Measurements from ENCODE around the gene RPS19BP1. TPM values are rescaled to one million over a fixed set of nuclear protein-coding genes. Genes with fewer than 3 reads are reported as not detected.
"Not testable (repeated sequence)": the region's sequence is repeated elsewhere in the genome, so short reads cannot be mapped to it uniquely, and the experiment has no call there.

Gene RPS19BP1
- total RNA-seq, 2 donors from 2014 or later, result 42.6 to 47.3 TPM

- H3K9me3 ChIP-seq (ENCODE audit: control insufficient read depth, low read length, poor library complexity, severe bottlenecking), result no peaks in the 10 kb centered on the region
- Mint-ChIP-seq H3K36me3 (ENCODE audit: low read depth) (peaks cover 17% of the 10 kb centered on the region), H3K4me1 (peaks cover 23% of the 10 kb centered on the region), H3K4me3 (no peak overlapping the region), H3K27ac (peak overlapping the region; percentile 73), H3K27me3 (no peaks in the 10 kb centered on the region)
- DNase-seq (no peak), ATAC-seq (no peak)
Measured at GRCh38 chr22:39510529-39511149, 21.9 kb downstream of the RPS19BP1 start.

- ATAC-seq (no peak), DNase-seq (no peak)
- no peak overlapping the region for H3K4me3 Mint-ChIP-seq
- H3K27me3 Mint-ChIP-seq, result no peaks in the 10 kb centered on the region
- peaks cover 31% of the 10 kb centered on the region for H3K4me1 Mint-ChIP-seq
- H3K27ac Mint-ChIP-seq, result peak overlapping the region; percentile 71
- H3K36me3 Mint-ChIP-seq (ENCODE audit: low read depth), result peaks cover 13% of the 10 kb centered on the region
- no peaks in the 10 kb centered on the region for H3K9me3 ChIP-seq (ENCODE audit: control insufficient read depth, low read length, poor library complexity, severe bottlenecking)
Measured at GRCh38 chr22:39508393-39508792, 24.2 kb downstream of the RPS19BP1 start.

- ATAC-seq; H3K27me3 Mint-ChIP-seq; H3K9me3 ChIP-seq (ENCODE audit: control insufficient read depth, low read length, poor library complexity, severe bottlenecking); H3K4me3 Mint-ChIP-seq; DNase-seq; H3K27ac Mint-ChIP-seq: not testable (repeated sequence)
- peaks cover 35% of the 10 kb centered on the region for H3K4me1 Mint-ChIP-seq
- H3K36me3 Mint-ChIP-seq (ENCODE audit: low read depth), result peaks cover 15% of the 10 kb centered on the region
Measured at GRCh38 chr22:39507021-39507420, 25.5 kb downstream of the RPS19BP1 start.

- Mint-ChIP-seq H3K4me1 (peaks cover 43% of the 10 kb centered on the region), H3K27me3 (no peaks in the 10 kb centered on the region), H3K4me3 (peak overlapping the region; percentile 97), H3K36me3 (ENCODE audit: low read depth) (peaks cover 12% of the 10 kb centered on the region), H3K27ac (peak overlapping the region; percentile 94)
- ATAC-seq (no peak), DNase-seq (no peak)
- no peaks in the 10 kb centered on the region for H3K9me3 ChIP-seq (ENCODE audit: control insufficient read depth, low read length, poor library complexity, severe bottlenecking)
Measured at GRCh38 chr22:39504071-39504470, 28.5 kb downstream of the RPS19BP1 start.

- no peaks in the 10 kb centered on the region for H3K27me3 Mint-ChIP-seq
- no peaks in the 10 kb centered on the region for H3K9me3 ChIP-seq (ENCODE audit: control insufficient read depth, low read length, poor library complexity, severe bottlenecking)
- DNase-seq, result no peak
- H3K36me3 Mint-ChIP-seq (ENCODE audit: low read depth), result peaks cover 11% of the 10 kb centered on the region
- H3K4me3 Mint-ChIP-seq, result peak overlapping the region; percentile 97
- ATAC-seq, result no peak
- peak overlapping the region; percentile 94 for H3K27ac Mint-ChIP-seq
- H3K4me1 Mint-ChIP-seq, result peaks cover 42% of the 10 kb centered on the region
Measured at GRCh38 chr22:39503630-39504029, 28.9 kb downstream of the RPS19BP1 start.

- H3K9me3 ChIP-seq (ENCODE audit: control insufficient read depth, low read length, poor library complexity, severe bottlenecking), result no peaks in the 10 kb centered on the region
- Mint-ChIP-seq H3K4me3 (peak overlapping the region; percentile 97), H3K27me3 (no peaks in the 10 kb centered on the region), H3K36me3 (ENCODE audit: low read depth) (peaks cover 8% of the 10 kb centered on the region), H3K4me1 (peaks cover 36% of the 10 kb centered on the region), H3K27ac (peak overlapping the region; percentile 94)
- no peak for ATAC-seq
- no peak for DNase-seq
Measured at GRCh38 chr22:39502789-39503409, 29.6 kb downstream of the RPS19BP1 start.

GRCh38 chr22:39502109-39502788 is 30.3 kb downstream of the RPS19BP1 start, which contains the start of gene MIEF1:
Gene MIEF1, plus strand, starts transcription at chr22:39502290. Its CDS starts 9,005 bp downstream, at chr22:39511295.
- peak; percentile 74 to 80 (median 78) for DNase-seq
- no peaks in the 10 kb centered on the region for H3K27me3 Mint-ChIP-seq
- H3K9me3 ChIP-seq (ENCODE audit: control insufficient read depth, low read length, poor library complexity, severe bottlenecking), result no peaks in the 10 kb centered on the region
- peak within 1 kb of the TSS; percentile 94 for H3K27ac Mint-ChIP-seq
- peaks cover 36% of the 10 kb centered on the region for H3K4me1 Mint-ChIP-seq
- peak; percentile 96 for ATAC-seq
- peaks cover 8% of the 10 kb centered on the region for H3K36me3 Mint-ChIP-seq (ENCODE audit: low read depth)
- H3K4me3 Mint-ChIP-seq, result peak within 1 kb of the TSS; percentile 97

- H3K4me3 Mint-ChIP-seq, result peak overlapping the region; percentile 97
- no peaks in the 10 kb centered on the region for H3K27me3 Mint-ChIP-seq
- ATAC-seq (no peak), DNase-seq (no peak)
- H3K36me3 Mint-ChIP-seq (ENCODE audit: low read depth), result peaks cover 7% of the 10 kb centered on the region
- peak overlapping the region; percentile 94 for H3K27ac Mint-ChIP-seq
- H3K9me3 ChIP-seq (ENCODE audit: control insufficient read depth, low read length, poor library complexity, severe bottlenecking), result no peaks in the 10 kb centered on the region
- H3K4me1 Mint-ChIP-seq, result peaks cover 34% of the 10 kb centered on the region
Measured at GRCh38 chr22:39501644-39502108, 30.9 kb downstream of the RPS19BP1 start.

GRCh38 chr22:39500101-39500500 is 32.4 kb downstream of the RPS19BP1 start:
- Mint-ChIP-seq H3K36me3 (ENCODE audit: low read depth) (peaks cover 2% of the 10 kb centered on the region), H3K27me3 (no peaks in the 10 kb centered on the region), H3K4me1 (peaks cover 24% of the 10 kb centered on the region), H3K4me3 (no peak overlapping the region), H3K27ac (no peak overlapping the region)
- ATAC-seq (no peak), DNase-seq (no peak)
- no peaks in the 10 kb centered on the region for H3K9me3 ChIP-seq (ENCODE audit: control insufficient read depth, low read length, poor library complexity, severe bottlenecking)

GRCh38 chr22:39498802-39499201 is 33.7 kb downstream of the RPS19BP1 start:
- no peak overlapping the region for H3K4me3 Mint-ChIP-seq
- H3K36me3 Mint-ChIP-seq (ENCODE audit: low read depth), result peaks cover 2% of the 10 kb centered on the region
- H3K27me3 Mint-ChIP-seq, result no peaks in the 10 kb centered on the region
- H3K27ac Mint-ChIP-seq, result peak overlapping the region; percentile 67
- ATAC-seq, result no peak
- DNase-seq, result no peak
- H3K9me3 ChIP-seq (ENCODE audit: control insufficient read depth, low read length, poor library complexity, severe bottlenecking), result no peaks in the 10 kb centered on the region
- peaks cover 19% of the 10 kb centered on the region for H3K4me1 Mint-ChIP-seq

GRCh38 chr22:39498368-39498767 is 34.2 kb downstream of the RPS19BP1 start:
- DNase-seq, result no peak
- no peak for ATAC-seq
- Mint-ChIP-seq H3K4me1 (peaks cover 16% of the 10 kb centered on the region), H3K27me3 (peaks cover 1% of the 10 kb centered on the region), H3K27ac (peak overlapping the region; percentile 67), H3K4me3 (no peak overlapping the region), H3K36me3 (ENCODE audit: low read depth) (peaks cover 2% of the 10 kb centered on the region)
- no peaks in the 10 kb centered on the region for H3K9me3 ChIP-seq (ENCODE audit: control insufficient read depth, low read length, poor library complexity, severe bottlenecking)

GRCh38 chr22:39497429-39497828 is 35.1 kb downstream of the RPS19BP1 start:
- Mint-ChIP-seq H3K27ac (no peak overlapping the region), H3K36me3 (ENCODE audit: low read depth) (peaks cover 2% of the 10 kb centered on the region)
- ATAC-seq, result no peak

GRCh38 chr22:39496131-39496838 is 36.3 kb downstream of the RPS19BP1 start:
- no peaks in the 10 kb centered on the region for H3K9me3 ChIP-seq (ENCODE audit: control insufficient read depth, low read length, poor library complexity, severe bottlenecking)
- H3K4me1 Mint-ChIP-seq, result peaks cover 10% of the 10 kb centered on the region
- ATAC-seq, result peak; percentile 77
- no peak overlapping the region for H3K4me3 Mint-ChIP-seq
- H3K27me3 Mint-ChIP-seq, result peaks cover 6% of the 10 kb centered on the region
- DNase-seq, result peak in 1 of 3 donors; percentile 38
- no peak overlapping the region for H3K27ac Mint-ChIP-seq
- H3K36me3 Mint-ChIP-seq (ENCODE audit: low read depth), result no peaks in the 10 kb centered on the region

More at GRCh38 chr22:39497429-39497828, 35.1 kb downstream of the RPS19BP1 start:
- Mint-ChIP-seq H3K4me3 (no peak overlapping the region), H3K4me1 (peaks cover 18% of the 10 kb centered on the region), H3K27me3 (peaks cover 6% of the 10 kb centered on the region)
- no peak for DNase-seq
- H3K9me3 ChIP-seq (ENCODE audit: control insufficient read depth, low read length, poor library complexity, severe bottlenecking), result no peaks in the 10 kb centered on the region

Data from T-helper 17 cell (primary cell).